HG02885 (cell line): ENCODE data around the gene PIGK.

Source experiments
- ATAC-seq: cut with Tn5 transposase; IDR thresholded peaks from one replicate; pipeline ENCODE4 v1.9.1; 2021; ENCODE audit warnings: mild to moderate bottlenecking; ENCODE audit not compliant: unreplicated experiment, poor library complexity

PIGK gene

DNA sequence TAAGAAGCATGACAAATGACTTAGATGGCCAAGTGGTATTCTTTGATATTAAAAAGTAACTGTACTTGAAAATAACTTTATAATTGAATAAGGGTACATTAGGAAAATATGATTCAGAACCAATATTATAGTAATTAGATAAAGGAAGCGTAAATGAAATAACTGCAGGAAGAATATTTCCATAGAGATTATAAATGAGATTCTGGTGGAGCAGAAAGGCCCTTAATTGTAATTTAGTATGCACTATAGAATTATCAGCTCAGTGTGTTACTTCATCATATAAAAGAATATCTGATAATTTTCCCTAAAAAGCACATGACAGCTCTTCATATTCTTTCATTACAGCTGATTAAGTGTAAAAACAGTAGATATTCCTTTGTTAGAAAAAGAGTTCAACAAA is 171.7 kb downstream of the PIGK start:
- no peak for ATAC-seq

DNA sequence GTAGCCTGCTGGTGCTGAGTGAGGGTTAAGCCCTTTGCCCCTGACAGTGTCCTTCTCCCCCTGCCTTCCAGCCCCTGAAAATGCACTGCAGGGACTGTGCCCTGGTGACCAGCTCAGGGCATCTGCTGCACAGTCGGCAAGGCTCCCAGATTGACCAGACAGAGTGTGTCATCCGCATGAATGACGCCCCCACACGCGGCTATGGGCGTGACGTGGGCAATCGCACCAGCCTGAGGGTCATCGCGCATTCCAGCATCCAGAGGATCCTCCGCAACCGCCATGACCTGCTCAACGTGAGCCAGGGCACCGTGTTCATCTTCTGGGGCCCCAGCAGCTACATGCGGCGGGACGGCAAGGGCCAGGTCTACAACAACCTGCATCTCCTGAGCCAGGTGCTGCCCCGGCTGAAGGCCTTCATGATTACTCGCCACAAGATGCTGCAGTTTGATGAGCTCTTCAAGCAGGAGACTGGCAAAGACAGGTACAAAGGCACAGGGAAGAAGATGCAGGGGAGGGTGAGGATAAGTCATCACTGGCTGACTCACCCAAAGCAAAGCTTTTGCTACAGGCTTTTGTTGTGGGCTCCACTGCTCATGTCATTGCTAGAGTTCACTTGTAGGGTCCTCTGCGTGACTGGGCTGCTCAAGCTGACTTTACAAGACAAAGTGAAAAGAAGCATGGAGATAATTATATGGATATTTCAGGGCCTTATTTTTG is 174.9 kb downstream of the PIGK start:
- ATAC-seq, result no peak

DNA sequence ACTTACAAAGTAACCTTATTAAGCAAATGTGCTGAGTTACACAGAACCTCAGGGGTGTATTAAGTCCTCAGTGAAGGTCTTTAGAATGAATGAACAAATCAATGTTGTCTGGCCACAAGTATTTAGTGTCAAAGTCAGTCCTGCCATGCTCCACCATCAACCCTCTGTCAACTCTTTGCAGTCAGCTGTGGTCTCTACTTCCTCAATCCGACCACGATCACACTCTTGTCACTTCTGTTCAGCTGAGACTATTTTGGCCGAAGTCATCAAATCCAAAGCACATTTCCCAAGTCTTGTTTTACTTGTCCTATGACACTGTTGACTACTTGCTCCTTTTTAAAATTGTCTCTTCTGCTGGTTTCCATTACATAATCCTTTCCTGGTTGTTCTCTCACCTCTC is 178.4 kb downstream of the PIGK start:
- ATAC-seq, result no peak

DNA sequence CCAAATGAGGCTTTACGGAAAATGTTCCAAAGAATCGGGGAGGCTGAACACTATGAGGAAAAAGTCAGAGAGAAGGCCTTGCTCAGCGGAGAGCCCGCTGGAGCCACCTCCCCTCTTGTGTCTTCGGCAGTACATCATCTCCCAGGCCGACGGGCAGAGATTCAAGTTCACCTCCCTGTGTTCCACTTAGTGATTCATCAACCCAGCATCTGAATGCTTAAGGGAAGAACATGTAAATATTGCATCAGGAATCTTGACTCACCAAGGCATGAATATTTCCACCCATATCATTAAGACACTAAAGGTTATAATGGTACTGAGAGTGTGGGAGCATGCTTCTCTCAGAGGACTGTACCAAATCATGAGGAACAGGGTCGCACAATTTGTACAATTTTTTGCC is 179.5 kb downstream of the PIGK start:
- no peak for ATAC-seq

DNA sequence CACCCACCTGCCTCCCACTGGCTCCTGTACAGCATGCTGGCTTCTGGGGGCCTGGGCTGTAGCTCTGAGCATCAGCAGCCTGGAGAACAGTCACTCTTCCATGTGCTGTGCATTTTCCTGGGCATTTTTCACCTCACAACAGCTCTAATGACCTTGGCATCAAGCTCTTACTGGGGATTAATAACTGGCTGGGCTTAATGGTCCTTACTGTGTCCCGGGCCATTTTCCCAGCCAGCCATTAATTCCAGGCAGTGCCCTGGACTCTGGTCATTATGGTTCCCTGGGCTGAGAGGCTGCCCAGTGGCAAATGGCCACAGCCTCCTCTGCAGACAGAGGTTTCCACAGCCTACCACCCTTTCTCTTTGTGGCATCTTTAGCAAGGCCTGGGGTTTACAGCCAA is 180.1 kb downstream of the PIGK start:
- ATAC-seq, result no peak
